MM.1S (cell line): ENCODE results near the gene CES5A.

Experiments used
- CTCF ChIP-seq: fragments of 300-600 bp; sonication (generic); IDR thresholded peaks from 2 replicates; pipeline ENCODE4 v1.5.1; 2016; ENCODE audit warnings: antibody characterized with exemption, low read length, mixed read lengths
- EZH2 ChIP-seq: fragments of 300-600 bp; sonication (generic); optimal IDR thresholded peaks from 2 replicates; pipeline ENCODE3; 2017; ENCODE audit warnings: low read depth, mild to moderate bottlenecking, antibody characterized with exemption, low read length, mixed read lengths
- EZH2phosphoT487 ChIP-seq: fragments of 300-600 bp; sonication (generic); IDR thresholded peaks from 2 replicates; pipeline ENCODE4 v1.6.1; 2018; ENCODE audit warnings: antibody characterized with exemption, low read length

GRCh38 chr16:55828680-55829079 lies 46.5 kb downstream of the CES5A start:
- no peak for TF ChIP-seq CTCF
- TF ChIP-seq EZH2: no peak
- no peak for TF ChIP-seq EZH2phosphoT487
